ENCODE measurements around the gene ZNF567.
"Not testable (repeated sequence)": the region's sequence is repeated elsewhere in the genome, so short reads cannot be mapped to it uniquely, and the experiment has no call there.

ZNF567 gene

GRCh38 chr19:36687214-36688056, at the start of gene ZNF567:
Gene ZNF567 (plus strand): TSS chr19:36687612. CDS start chr19:36694868, 7,256 bp downstream.
- peak; percentile 98 for DNase-seq

GRCh38 chr19:36638862-36639510, 48.4 kb upstream of the ZNF567 start:
- no peak for DNase-seq

- no peak for DNase-seq
These were observed 40.7 kb upstream of the ZNF567 start for GRCh38 chr19:36646746-36647145.

GRCh38 chr19:36652958-36653357, 34.5 kb upstream of the ZNF567 start:
- no peak for DNase-seq

GRCh38 chr19:36665832-36666231, 21.6 kb upstream of the ZNF567 start:
- no peak for DNase-seq

- no peak for DNase-seq
These were observed 18.8 kb upstream of the ZNF567 start for GRCh38 chr19:36668646-36669045.

GRCh38 chr19:36672368-36672767, 15.0 kb upstream of the ZNF567 start:
- DNase-seq: no peak

- no peak for DNase-seq
These were observed 13.2 kb upstream of the ZNF567 start for GRCh38 chr19:36674201-36674600.

GRCh38 chr19:36679455-36679854, 8.0 kb upstream of the ZNF567 start:
- no peak for DNase-seq

GRCh38 chr19:36685835-36686234, 1.6 kb upstream of the ZNF567 start:
- DNase-seq: no peak

GRCh38 chr19:36686365-36687213, 823 bp upstream of the ZNF567 start:
- DNase-seq: peak; percentile 56

- no peak for DNase-seq
These were observed 646 bp downstream of the ZNF567 start for GRCh38 chr19:36688058-36688457.

- no peak for DNase-seq
These were observed 19.7 kb downstream of the ZNF567 start for GRCh38 chr19:36707134-36707533.

- no peak for DNase-seq
These were observed 22.0 kb downstream of the ZNF567 start for GRCh38 chr19:36709423-36709822.

GRCh38 chr19:36719687-36720556, 32.5 kb downstream of the ZNF567 start:
- peak; percentile 4 for DNase-seq

GRCh38 chr19:36736166-36736565, 48.8 kb downstream of the ZNF567 start:
- DNase-seq: peak; percentile 31

- no peak for DNase-seq
These were observed 58.5 kb downstream of the ZNF567 start for GRCh38 chr19:36745870-36746269.

GRCh38 chr19:36747750-36748149, 60.3 kb downstream of the ZNF567 start:
- no peak for DNase-seq

GRCh38 chr19:36748431-36749275, 61.2 kb downstream of the ZNF567 start:
- no peak for DNase-seq

- DNase-seq: not testable (repeated sequence)
These were observed 62.2 kb downstream of the ZNF567 start for GRCh38 chr19:36749613-36750012.

GRCh38 chr19:36750066-36750691, 62.8 kb downstream of the ZNF567 start:
- DNase-seq: no peak
